ENCODE results near the gene PLXNA2.

DNA sequence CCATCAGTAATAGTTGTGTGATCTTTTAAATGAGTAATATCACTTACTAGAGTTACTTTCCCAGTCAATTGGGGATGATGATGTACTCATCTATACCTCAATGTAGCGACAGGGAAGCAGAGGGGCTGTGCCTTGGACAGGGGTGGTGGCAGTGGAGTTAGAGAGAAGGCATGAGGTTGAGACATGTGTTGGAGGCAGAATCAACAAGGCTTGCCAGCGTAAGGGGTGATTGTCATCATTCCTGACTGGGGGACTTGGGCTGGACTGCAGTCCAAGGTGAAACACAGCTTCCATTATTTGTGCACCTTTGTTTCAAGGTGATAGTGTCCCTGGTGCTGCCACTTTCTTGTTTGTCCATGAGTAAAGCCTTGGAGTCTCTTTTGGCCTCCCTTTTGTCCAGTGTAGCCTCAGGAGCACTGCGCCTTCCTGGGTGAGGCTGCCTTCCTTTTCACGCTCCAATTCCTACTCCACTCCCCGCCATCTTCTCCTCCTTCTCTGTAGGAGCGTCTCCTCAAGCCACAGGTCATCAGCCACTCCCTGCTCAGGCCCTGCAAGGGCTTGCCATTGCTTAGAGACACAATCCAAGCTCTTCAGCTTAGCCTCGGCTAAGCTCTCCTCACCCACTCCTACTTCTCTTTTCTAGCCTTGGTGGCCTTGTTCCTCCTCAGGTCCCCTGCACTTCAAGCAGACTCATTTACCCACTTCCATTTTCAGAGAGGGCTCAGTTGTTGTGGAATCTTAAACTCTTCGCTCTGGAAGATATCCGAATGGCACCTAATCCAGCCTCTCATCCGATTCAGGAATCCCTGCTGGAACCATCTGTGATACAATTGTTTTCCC, 255.6 kb downstream of the PLXNA2 start:
- TF ChIP-seq POLR2A (IDR thresholded peaks at IDR 0.05; ENCODE audit: borderline replicate concordance, extremely low read depth, insufficient read depth, insufficient read length) (no peak), REST (IDR thresholded peaks at IDR 0.05; ENCODE audit: low read depth) (no peak), ELF1 (IDR thresholded peaks at IDR 0.05; ENCODE audit: borderline replicate concordance, low read depth) (no peak), JUND (IDR thresholded peaks at IDR 0.05) (no peak), SP1 (IDR thresholded peaks at IDR 0.05; ENCODE audit: low read depth) (no peak), EZH2phosphoT487 (IDR thresholded peaks at IDR 0.05; ENCODE audit: borderline replicate concordance) (no peak), EZH2 (IDR thresholded peaks at IDR 0.05) (no peak), POLR2AphosphoS5 (IDR thresholded peaks at IDR 0.05; ENCODE audit: low read depth, low read length) (no peak)
- TF ChIP-seq, protein P1, sequence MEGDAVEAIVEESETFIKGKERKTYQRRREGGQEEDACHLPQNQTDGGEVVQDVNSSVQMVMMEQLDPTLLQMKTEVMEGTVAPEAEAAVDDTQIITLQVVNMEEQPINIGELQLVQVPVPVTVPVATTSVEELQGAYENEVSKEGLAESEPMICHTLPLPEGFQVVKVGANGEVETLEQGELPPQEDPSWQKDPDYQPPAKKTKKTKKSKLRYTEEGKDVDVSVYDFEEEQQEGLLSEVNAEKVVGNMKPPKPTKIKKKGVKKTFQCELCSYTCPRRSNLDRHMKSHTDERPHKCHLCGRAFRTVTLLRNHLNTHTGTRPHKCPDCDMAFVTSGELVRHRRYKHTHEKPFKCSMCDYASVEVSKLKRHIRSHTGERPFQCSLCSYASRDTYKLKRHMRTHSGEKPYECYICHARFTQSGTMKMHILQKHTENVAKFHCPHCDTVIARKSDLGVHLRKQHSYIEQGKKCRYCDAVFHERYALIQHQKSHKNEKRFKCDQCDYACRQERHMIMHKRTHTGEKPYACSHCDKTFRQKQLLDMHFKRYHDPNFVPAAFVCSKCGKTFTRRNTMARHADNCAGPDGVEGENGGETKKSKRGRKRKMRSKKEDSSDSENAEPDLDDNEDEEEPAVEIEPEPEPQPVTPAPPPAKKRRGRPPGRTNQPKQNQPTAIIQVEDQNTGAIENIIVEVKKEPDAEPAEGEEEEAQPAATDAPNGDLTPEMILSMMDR (IDR thresholded peaks at IDR 0.05 in 2 of 3, conservative IDR thresholded peaks at IDR 0.05 in 1 of 3; ENCODE audit: borderline replicate concordance in 1 of 3, insufficient read depth in 1 of 3, low read depth in 2 of 3, low read length in 2 of 3) = no peak
- TF ChIP-seq, protein P2, sequence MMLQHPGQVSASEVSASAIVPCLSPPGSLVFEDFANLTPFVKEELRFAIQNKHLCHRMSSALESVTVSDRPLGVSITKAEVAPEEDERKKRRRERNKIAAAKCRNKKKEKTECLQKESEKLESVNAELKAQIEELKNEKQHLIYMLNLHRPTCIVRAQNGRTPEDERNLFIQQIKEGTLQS (IDR thresholded peaks at IDR 0.05) = no peak
- TF ChIP-seq, protein P3, sequence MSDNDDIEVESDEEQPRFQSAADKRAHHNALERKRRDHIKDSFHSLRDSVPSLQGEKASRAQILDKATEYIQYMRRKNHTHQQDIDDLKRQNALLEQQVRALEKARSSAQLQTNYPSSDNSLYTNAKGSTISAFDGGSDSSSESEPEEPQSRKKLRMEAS (IDR thresholded peaks at IDR 0.05) = no peak

All from HCT116 (cell line).